Endothelial cell (in vitro differentiated cells): ENCODE results near the gene DDX24. TPM values are rescaled to one million over a fixed set of nuclear protein-coding genes. Genes with fewer than 3 reads are reported as not detected.

Experiments
- DNase-seq: peaks from one replicate; pipeline ENCODE4 v3.0.0; 2021; ENCODE audit warnings: low spot score
- H3K27ac Mint-ChIP-seq: one replicate; pipeline ENCODE4 v1.8.0; 2021; ENCODE audit warnings: mixed read lengths, inconsistent platforms; ENCODE audit not compliant: unreplicated experiment
- H3K27me3 Mint-ChIP-seq: one replicate; pipeline ENCODE4 v1.8.0; 2021; ENCODE audit warnings: mild to moderate bottlenecking, moderate library complexity, mixed read lengths, inconsistent platforms; ENCODE audit not compliant: unreplicated experiment
- H3K36me3 Mint-ChIP-seq: one replicate; pipeline ENCODE4 v1.8.0; 2021; ENCODE audit warnings: mild to moderate bottlenecking, low read depth, mixed read lengths, inconsistent platforms; ENCODE audit not compliant: unreplicated experiment
- H3K4me1 Mint-ChIP-seq: one replicate; pipeline ENCODE4 v1.8.0; 2021; ENCODE audit warnings: mild to moderate bottlenecking, mixed read lengths, inconsistent platforms; ENCODE audit not compliant: unreplicated experiment
- H3K4me3 Mint-ChIP-seq: one replicate; pipeline ENCODE4 v1.8.0; 2021; ENCODE audit warnings: mild to moderate bottlenecking, mixed read lengths, inconsistent platforms; ENCODE audit not compliant: unreplicated experiment
- H3K9me3 Mint-ChIP-seq: one replicate; pipeline ENCODE4 v1.8.0; 2021; ENCODE audit warnings: mixed read lengths, inconsistent platforms; ENCODE audit not compliant: unreplicated experiment
- CTCF ChIP-seq: fragments of 200-600 bp; sonication (generic); IDR thresholded peaks from one replicate; pipeline ENCODE4 v1.5.0; 2021; ENCODE audit warnings: antibody characterized with exemption; ENCODE audit not compliant: unreplicated experiment
- total RNA-seq: library from RNA; stranded (reverse); fragmentation: NEBNext Ultra II Directional; extraction: Animal tissue kit (Norgen Biotek cat#: 25700); gene quantifications from one replicate; pipeline ENCODE4 v1.2.1, GENCODE V29; 2021; ENCODE audit not compliant: unreplicated experiment

The DDX24 gene
- total RNA-seq, 1 donor from 2014 or later: 89.6 TPM

GRCh38 chr14:94029265-94029664, 51.7 kb downstream of the DDX24 start:
- Mint-ChIP-seq H3K9me3 (no peaks in the 10 kb centered on the region), H3K27ac (no peak overlapping the region), H3K36me3 (no peaks in the 10 kb centered on the region), H3K4me1 (peaks cover 8% of the 10 kb centered on the region), H3K27me3 (peaks cover 6% of the 10 kb centered on the region), H3K4me3 (no peak overlapping the region)
- DNase-seq: no peak
- TF ChIP-seq CTCF: no peak

- Mint-ChIP-seq H3K27ac (no peak overlapping the region), H3K27me3 (peaks cover 7% of the 10 kb centered on the region)
Measured at GRCh38 chr14:94028450-94028826, 52.6 kb downstream of the DDX24 start.

GRCh38 chr14:94027566-94028449, 53.2 kb downstream of the DDX24 start:
- no peak for TF ChIP-seq CTCF
- no peak for DNase-seq
- Mint-ChIP-seq H3K9me3 (no peaks in the 10 kb centered on the region), H3K4me1 (peaks cover 8% of the 10 kb centered on the region), H3K27me3 (peaks cover 7% of the 10 kb centered on the region), H3K27ac (no peak overlapping the region), H3K36me3 (no peaks in the 10 kb centered on the region), H3K4me3 (peak overlapping the region; percentile 83)

More at GRCh38 chr14:94028450-94028826, 52.6 kb downstream of the DDX24 start:
- Mint-ChIP-seq H3K36me3 (no peaks in the 10 kb centered on the region), H3K4me1 (peaks cover 8% of the 10 kb centered on the region), H3K4me3 (no peak overlapping the region), H3K9me3 (no peaks in the 10 kb centered on the region)
- TF ChIP-seq CTCF: no peak
- DNase-seq: no peak

- DNase-seq: no peak
- no peak for TF ChIP-seq CTCF
- Mint-ChIP-seq H3K27me3 (peaks cover 10% of the 10 kb centered on the region), H3K4me1 (peaks cover 8% of the 10 kb centered on the region), H3K9me3 (no peaks in the 10 kb centered on the region), H3K4me3 (no peak overlapping the region), H3K36me3 (no peaks in the 10 kb centered on the region), H3K27ac (no peak overlapping the region)
Measured at GRCh38 chr14:94026889-94027469, 54.0 kb downstream of the DDX24 start.
